PFSK-1 (cell line): ENCODE data around the gene CYBA.

Experiments
- POLR2AphosphoS5 ChIP-seq: IDR thresholded peaks from 2 replicates; pipeline ENCODE4 v1.6.1; 2012; ENCODE audit warnings: low read depth, mild to moderate bottlenecking, control low read depth, low read length, moderate library complexity
- SIN3A ChIP-seq: IDR thresholded peaks from 2 replicates; pipeline ENCODE4 v1.6.1; 2012; ENCODE audit warnings: mild to moderate bottlenecking, low read length, moderate library complexity, borderline replicate concordance; ENCODE audit not compliant: insufficient read depth

DNA sequence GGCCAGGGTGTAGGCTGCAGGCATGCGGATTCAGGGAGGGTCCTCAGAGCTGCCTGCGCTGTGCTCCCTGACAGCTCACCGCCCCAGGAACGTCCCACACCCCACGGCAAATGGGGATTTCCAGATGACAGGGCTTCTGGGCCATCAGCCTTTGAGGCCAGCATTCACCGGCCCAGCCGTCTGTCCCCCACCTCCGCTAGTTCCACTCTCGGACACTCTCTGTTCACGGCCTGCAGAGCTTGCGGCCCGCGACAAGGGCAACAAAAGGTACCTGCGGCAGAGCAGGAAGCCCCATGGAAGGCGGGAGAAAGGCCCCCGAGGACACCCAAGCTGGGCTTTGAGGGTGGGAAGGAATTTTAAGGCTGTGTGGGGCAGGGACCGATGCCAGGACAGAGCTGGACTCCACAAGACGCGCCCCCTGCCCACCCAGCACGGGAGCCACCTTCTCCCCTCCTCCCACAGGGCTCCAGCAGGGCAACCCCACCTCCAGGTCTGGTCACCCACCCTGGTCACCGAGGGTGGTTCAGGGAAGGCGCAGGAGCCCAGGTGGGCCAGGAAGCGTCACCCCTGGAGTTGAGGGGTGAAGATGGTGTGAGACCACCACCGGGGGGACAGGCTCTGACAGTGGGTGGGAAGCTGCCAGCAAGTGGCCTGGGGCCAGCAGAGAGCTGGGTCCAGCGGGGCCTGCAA is 5.6 kb upstream of the CYBA start:
- TF ChIP-seq POLR2AphosphoS5: no peak
- no peak for TF ChIP-seq SIN3A
